HCEC 1CT (cell line): Measurements from ENCODE around the gene CNTLN.

Experiments used
- DNase-seq: peaks from one replicate; pipeline ENCODE4 v3.0.0-alpha.2; 2017

Gene CNTLN, protein sequence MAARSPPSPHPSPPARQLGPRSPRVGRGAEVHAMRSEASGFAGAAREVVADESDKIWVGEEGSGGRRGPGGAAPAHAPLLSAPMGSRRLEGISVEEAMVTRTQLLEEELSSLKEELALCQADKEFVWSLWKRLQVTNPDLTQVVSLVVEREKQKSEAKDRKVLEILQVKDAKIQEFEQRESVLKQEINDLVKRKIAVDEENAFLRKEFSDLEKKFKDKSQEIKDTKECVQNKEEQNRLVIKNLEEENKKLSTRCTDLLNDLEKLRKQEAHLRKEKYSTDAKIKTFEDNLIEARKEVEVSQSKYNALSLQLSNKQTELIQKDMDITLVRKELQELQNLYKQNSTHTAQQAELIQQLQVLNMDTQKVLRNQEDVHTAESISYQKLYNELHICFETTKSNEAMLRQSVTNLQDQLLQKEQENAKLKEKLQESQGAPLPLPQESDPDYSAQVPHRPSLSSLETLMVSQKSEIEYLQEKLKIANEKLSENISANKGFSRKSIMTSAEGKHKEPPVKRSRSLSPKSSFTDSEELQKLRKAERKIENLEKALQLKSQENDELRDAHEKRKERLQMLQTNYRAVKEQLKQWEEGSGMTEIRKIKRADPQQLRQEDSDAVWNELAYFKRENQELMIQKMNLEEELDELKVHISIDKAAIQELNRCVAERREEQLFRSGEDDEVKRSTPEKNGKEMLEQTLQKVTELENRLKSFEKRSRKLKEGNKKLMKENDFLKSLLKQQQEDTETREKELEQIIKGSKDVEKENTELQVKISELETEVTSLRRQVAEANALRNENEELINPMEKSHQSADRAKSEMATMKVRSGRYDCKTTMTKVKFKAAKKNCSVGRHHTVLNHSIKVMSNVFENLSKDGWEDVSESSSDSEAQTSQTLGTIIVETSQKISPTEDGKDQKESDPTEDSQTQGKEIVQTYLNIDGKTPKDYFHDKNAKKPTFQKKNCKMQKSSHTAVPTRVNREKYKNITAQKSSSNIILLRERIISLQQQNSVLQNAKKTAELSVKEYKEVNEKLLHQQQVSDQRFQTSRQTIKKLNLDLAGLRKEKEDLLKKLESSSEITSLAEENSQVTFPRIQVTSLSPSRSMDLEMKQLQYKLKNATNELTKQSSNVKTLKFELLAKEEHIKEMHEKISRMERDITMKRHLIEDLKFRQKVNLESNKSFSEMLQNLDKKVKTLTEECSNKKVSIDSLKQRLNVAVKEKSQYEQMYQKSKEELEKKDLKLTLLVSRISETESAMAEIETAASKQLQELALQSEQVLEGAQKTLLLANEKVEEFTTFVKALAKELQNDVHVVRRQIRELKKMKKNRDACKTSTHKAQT (N-terminal part only)

DNA sequence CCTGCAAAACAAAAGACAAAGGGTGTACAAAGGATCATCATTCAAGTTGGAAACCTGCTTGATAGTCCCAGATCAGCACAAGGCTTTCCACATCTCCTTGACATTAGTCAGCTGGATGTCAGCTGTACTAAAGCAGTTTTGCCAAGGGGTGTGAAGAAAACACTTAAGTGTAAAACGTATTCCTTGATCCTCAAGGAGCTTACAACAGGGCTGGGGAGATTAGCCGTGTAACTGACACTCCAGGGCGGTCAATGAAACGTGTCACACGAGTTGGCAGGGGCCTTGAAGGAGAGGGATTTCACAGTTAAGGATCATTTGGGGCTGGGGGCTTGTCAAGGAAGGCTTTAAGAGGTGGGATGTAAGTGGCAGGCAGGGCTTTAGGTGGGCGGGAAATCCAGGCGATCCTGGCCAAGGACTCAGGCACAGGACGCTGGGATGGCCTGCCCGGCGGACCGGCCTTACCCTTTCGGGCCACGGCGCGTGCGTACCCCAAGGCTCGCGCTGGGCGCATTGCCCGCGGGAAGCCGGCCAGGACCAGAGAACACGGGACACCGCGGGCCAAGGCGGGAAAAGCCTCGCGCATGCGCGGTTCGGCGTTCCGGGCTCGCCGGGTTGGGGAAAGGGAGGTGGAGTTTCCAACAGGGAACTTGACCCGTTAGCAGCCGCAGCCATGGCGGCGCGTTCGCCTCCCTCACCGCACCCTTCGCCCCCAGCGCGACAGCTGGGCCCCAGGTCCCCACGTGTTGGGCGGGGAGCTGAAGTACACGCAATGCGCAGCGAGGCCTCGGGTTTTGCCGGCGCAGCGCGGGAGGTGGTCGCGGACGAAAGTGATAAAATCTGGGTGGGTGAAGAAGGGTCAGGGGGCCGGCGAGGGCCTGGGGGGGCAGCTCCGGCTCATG is at the start of gene CNTLN:
TSS of gene CNTLN (plus strand) at position 645 of the 899 bp plus-strand sequence. CDS start at position 671, 26 bp downstream.
- DNase-seq, result peak; percentile 84

DNA sequence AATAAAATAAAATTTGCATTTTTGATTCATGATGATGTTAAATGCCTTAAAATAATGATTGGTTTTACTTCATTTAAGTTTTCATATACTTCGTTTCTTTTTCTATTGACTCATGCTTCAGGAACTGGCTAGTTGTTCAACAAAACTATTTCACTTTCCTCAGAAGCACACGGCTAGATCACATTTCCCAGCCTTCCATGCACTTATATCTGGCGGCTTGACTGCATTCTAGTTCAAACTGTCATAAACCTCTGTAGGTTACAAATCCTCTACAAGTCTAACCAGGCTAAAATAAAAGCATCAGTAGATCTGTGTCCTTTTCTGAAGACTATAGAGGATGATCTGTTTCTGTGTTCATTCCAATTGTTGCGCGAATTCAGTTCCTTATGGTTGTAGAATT is 46.3 kb upstream of the CNTLN start:
- DNase-seq, result no peak

DNA sequence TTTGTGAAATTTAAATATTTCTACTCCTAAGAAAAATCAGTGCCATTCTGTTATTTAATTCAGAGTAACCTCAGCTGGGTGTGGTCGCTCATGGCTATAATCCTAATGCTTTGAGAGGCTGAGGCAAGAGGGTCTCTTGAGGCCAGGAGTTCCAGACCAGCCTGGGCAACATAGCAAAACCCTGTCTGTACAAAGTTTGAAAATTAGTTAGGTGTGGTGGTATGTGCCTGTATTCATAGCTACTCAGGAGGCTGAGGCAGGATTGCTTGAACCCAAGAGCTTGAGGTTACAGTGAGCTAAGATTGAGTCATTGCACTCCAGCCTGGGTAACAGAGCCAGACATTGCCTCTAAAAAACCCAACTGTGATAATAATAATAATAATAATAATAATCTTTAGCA is 44.8 kb upstream of the CNTLN start:
- DNase-seq, result peak; percentile 47

- peak; percentile 67 for DNase-seq
These were observed 18.4 kb upstream of the CNTLN start for GRCh38 chr9:17116400-17116837.

DNA sequence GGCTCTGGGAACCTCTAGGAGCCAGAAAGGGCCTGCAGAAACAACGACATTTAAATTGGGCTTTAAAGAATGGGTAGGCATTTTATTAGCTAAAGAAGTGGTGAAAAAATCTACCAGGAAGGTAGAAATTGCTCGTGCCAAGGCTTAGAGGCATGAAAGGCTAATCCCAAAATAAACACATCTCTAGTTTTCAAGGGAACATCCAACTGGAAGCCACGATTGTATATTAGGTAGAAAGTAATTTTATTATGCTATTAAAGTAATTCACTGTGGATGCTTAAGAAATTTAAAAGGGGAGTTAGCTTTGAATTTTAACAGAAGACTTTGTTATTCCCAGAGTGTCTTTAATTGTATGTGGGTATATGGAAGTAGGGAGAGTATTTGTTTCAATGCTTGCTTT is 17.5 kb upstream of the CNTLN start:
- DNase-seq, result no peak

DNA sequence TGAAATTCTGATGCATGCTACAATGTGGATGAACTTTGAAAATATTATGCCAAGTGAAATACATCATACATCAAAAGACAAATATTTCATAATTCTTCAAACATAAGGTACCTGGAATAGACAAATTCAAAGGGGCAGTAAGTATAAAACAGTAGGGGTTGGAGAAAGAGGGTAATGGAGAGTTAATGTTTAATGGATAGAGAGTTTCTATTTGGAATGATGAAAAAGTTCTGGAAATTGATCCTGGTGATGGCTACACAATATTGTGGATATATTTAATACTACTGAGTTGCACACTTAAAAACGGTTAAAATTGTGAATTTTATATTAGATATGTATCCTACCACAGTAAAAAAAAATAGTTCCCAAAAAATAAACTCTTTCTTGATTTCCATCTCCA is 14.6 kb upstream of the CNTLN start:
- no peak for DNase-seq

DNA sequence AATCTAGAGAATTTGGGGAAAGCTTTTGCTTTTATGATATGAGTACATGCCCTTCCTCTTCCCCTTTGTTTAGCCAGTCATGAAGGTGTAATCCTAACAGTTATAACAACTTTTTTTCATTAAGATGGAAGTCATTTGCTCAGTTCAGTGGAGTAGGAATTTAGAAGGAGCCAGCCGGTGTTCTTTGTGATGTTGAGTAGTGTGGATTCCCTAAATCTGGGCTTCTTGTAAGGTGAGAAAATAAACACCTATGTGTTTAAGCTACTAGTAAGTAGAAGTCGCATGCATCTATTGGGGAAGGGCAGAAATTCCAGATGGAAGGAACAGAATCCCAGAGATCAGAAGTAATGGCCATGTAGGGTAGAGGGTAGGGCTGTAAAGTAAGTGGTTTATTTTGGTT is 13.6 kb upstream of the CNTLN start:
- DNase-seq, result no peak

GRCh38 chr9:17130291-17130690 is 4.5 kb upstream of the CNTLN start:
- no peak for DNase-seq

GRCh38 chr9:17130725-17131124 is 4.1 kb upstream of the CNTLN start:
- no peak for DNase-seq

DNA sequence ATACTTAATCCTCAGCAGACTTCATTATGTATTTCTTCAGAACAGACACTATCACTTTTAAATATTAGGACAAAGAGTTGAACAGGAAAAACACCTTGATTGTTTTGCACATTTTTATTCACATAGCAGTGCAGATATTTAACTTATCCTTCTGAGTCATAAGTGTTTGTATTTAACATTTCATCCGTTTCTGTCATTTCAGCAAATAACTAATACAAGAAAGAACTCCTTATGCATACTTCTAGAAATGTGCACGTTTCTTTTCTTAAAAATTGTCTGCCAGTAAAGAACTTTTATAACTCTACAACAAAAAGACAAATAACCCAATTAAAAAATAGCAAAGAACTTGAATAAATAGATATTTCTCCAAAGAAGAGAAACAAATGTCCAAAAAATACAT is 3.3 kb upstream of the CNTLN start:
- DNase-seq, result no peak

DNA sequence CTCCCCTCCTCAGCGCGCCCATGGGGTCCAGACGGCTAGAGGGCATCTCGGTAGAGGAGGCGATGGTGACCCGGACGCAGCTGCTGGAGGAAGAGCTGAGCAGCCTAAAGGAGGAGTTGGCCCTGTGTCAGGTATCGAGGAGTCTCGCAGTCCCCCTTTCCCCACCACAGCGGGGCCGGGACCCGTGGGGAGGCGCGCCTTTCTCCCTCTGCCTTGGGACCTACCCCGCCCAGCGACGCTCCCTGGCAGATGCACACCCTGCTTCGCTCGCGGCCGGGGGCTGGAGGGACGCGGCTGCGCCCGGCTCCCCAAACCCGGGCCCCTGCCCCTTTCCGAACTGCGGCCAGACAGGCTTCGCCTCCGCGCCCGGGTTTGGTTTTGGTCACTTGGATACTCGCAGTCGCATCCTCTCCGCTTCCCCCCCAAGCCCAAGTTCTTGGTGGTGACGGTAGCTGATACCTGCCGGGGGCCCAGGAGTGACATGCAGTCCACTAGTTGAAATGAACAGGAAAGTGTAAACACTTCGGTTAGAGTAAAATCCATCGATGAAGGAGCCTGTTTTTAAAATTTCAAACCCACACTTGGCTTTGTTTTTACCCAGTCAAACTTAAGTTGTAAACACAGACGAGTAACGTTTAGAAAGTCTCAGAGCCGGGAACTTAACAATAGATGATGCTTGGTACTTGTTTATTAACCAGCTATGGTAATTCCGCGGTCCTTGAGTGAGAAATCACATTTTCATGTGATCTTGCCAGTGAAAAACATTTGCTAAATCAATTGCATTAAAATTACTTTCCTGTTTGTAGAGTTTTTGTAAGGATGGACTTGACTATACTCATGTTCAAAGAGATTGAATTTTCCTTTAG is 688 bp downstream of the CNTLN start:
- DNase-seq, result peak; percentile 51

DNA sequence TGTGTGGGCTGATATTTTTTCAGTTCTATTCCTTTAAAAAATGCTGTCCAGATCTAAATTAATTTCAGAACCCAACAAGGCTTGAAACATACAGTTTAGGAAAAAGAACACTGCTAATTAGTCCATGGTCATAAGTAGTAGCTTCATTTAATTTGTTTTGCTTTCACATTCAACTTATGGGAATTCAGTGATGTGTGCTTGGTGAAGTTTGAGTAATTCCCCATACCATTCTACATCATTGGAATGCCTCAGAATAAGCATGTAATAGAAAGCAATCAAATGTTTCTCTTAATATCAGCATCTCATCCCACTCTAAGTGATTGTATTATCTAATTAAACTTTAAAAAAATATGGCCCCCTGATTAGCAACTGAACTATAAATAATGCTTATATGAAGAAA is 2.7 kb downstream of the CNTLN start:
- DNase-seq, result peak; percentile 5

GRCh38 chr9:17138503-17138902 is 3.7 kb downstream of the CNTLN start:
- no peak for DNase-seq

GRCh38 chr9:17140418-17140817 is 5.6 kb downstream of the CNTLN start:
- DNase-seq, result no peak

DNA sequence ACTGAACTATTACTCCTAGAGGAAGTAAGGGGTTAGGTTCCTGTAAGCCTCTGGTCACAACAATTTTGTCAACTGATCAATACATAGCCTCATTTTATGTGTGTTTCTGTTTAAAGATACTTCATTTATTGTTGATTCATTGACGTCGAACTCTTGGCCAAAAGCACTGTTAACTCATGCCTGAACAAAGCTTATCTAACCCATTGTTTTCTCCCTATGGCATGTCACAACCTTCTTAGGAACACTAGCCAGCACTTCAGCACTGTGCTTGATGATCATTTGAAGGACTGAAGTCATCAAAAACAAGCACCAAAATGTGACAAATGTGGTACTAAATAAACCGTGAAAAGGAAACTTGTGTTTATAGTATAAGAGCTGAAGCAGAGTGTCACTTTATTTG is 13.5 kb downstream of the CNTLN start:
- DNase-seq, result no peak

DNA sequence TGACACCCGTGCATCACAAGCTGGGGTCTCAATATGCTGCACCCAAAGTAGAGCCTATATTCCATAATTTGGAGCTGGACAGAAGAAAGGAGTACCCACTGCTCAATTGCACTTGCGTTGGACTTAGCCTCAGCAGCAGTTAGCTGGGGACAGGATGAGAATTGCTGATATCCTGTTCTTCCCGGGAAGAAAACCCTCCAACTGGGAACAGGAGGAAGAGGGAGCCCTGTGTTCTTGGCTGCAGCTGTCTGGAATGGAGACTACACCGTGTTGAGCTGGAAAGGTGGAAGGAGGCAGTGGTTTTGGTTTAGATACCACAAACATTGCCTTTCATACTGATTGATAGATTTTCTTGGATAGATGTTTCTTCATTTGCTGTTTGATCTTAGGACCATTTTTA is 24.6 kb downstream of the CNTLN start:
- no peak for DNase-seq

DNA sequence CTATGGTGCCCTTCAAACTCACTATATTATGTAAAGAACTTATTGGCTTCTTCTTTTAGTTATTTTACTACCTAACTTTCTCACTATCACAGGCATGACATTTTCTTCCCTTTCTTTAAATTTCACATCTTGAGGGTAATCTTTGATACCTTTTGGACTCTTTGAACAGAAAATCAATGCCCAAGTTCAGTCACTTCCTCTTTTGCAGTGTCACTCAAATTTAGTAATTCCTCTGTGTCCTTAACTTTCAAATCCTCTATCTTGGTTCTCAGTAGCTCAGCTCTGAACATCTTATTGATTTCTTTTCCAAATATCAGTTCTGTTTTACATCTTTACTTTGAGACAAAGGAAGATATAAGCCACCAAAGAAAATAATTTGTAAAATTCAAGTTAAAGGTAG is 25.5 kb downstream of the CNTLN start:
- no peak for DNase-seq

DNA sequence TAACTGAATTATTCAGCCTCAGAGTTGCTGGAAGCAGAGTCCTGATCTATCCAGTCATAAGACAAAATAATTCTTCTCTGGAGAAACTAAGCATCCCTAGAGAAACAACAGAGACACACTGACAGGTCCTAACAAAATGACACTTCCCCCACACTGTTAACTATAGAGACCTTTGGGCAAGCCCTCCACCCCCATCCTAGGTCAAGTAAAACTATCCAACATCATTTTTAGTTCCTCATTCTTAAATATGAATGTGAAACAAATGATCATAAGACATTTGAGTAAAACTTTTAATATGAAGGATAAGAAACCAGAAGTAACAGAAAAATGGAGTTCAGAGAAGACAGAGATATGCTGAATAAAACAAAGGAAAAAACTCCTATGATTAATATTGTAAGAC is 30.9 kb downstream of the CNTLN start:
- no peak for DNase-seq

DNA sequence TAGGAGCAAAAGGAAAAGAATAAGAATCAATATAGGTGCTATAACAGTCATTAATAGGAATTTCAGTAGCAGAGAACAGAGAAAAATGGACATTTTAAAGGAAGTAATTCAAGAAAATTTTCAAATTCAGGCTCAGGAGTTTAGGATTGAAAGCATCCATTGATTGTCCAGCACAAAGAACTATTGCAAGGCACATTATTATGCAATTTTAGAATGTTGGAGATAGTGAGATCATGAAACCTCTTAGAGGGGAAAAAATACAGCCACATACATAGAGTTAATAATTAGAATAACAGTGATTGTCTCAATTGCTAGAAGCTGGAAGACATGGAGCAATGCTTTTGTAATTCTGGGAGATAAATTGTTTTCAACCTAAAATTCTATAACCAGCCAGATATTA is 31.5 kb downstream of the CNTLN start:
- DNase-seq, result no peak

GRCh38 chr9:17171309-17172094 is 36.7 kb downstream of the CNTLN start:
- DNase-seq, result no peak
